PC-3 (cell line): ENCODE results near the gene MYLK. TPM values are rescaled to one million over a fixed set of nuclear protein-coding genes. Genes with fewer than 3 reads are reported as not detected.

Experiments used
- ATAC-seq: fragments of 200-7000 bp; cut with Tn5 transposase; 2 replicates; pipeline ENCODE4 v1.9.1; 2020; ENCODE audit warnings: mild to moderate bottlenecking, moderate library complexity
- BruUV-seq: library from RNA; stranded (reverse); fragments of 400-500 nt; replicated peaks from 2 replicates; lab custom pipeline; 2021; lab: Mats Ljungman, UMichigan
- CTCF ChIA-PET: fragments of 300-600 bp; sonication (Branson Sonifier 250); formaldehyde crosslinking; loops from one replicate; lab custom pipeline; 2022; ENCODE audit warnings: antibody characterized with exemption; lab: Charles Lee
- POLR2A ChIA-PET: fragments of 300-600 bp; sonication (Branson Sonifier 250); formaldehyde crosslinking; loops from one replicate; lab custom pipeline; 2022; ENCODE audit warnings: antibody characterized with exemption; ENCODE audit not compliant: unreplicated experiment; lab: Charles Lee
- DNase-seq: peaks from one replicate; pipeline ENCODE4 v3.0.0-alpha.2; 2015
- H2AFZ ChIP-seq: fragments of 300-600 bp; sonication (generic); 2 replicates; pipeline ENCODE4 v1.6.0; 2016; ENCODE audit warnings: antibody characterized with exemption, low read length
- H3F3A ChIP-seq: fragments of 300-600 bp; sonication (generic); one replicate; pipeline ENCODE4 v1.6.0; 2017; ENCODE audit warnings: antibody characterized with exemption, low read length, control low read depth, mild to moderate bottlenecking; ENCODE audit not compliant: unreplicated experiment
- H3K27ac ChIP-seq: fragments of 300-600 bp; sonication (generic); 2 replicates; pipeline ENCODE4 v1.5.1; 2016; ENCODE audit warnings: mild to moderate bottlenecking, low read length
- H3K27me3 ChIP-seq: fragments of 300-600 bp; sonication (generic); 2 replicates; pipeline ENCODE4 v1.6.1; 2016; ENCODE audit warnings: low read length, mixed read lengths
- H3K36me3 ChIP-seq: fragments of 300-600 bp; sonication (generic); 2 replicates; pipeline ENCODE4 v1.6.1; 2016; ENCODE audit warnings: low read depth, mixed run types, low read length, mixed read lengths
- H3K4me1 ChIP-seq: fragments of 300-600 bp; sonication (generic); 2 replicates; pipeline ENCODE4 v1.5.1; 2016; ENCODE audit warnings: low read length; ENCODE audit not compliant: insufficient read depth
- H3K4me2 ChIP-seq: fragments of 300-600 bp; sonication (generic); 2 replicates; pipeline ENCODE4 v1.6.0; 2016; ENCODE audit warnings: low read length
- H3K4me3 ChIP-seq: fragments of 300-600 bp; sonication (generic); 2 replicates; pipeline ENCODE4 v1.5.1; 2016; ENCODE audit warnings: mild to moderate bottlenecking, low read length, mixed read lengths
- H3K79me2 ChIP-seq: fragments of 300-600 bp; sonication (generic); 2 replicates; pipeline ENCODE4 v1.6.1; 2017; ENCODE audit warnings: low read length, mixed read lengths
- H3K9ac ChIP-seq: fragments of 300-600 bp; sonication (generic); 2 replicates; pipeline ENCODE4 v1.6.0; 2016; ENCODE audit warnings: mild to moderate bottlenecking, low read length
- H3K9me2 ChIP-seq: fragments of 300-600 bp; sonication (generic); replicated peaks from 2 replicates; pipeline ENCODE4 v1.6.1; 2016; ENCODE audit warnings: mixed run types, low read length, mixed read lengths
- H3K9me3 ChIP-seq: fragments of 300-600 bp; sonication (generic); 2 replicates; pipeline ENCODE4 v1.6.1; 2016; ENCODE audit warnings: low read length, mixed read lengths
- H4K20me1 ChIP-seq: fragments of 300-600 bp; sonication (generic); 2 replicates; pipeline ENCODE4 v1.6.1; 2016; ENCODE audit warnings: low read length, mixed read lengths
- EZH2 ChIP-seq: fragments of 300-600 bp; sonication (generic); IDR thresholded peaks from one replicate; pipeline ENCODE4 v1.6.1; 2017; ENCODE audit warnings: antibody characterized with exemption, mild to moderate bottlenecking, low read length; ENCODE audit not compliant: unreplicated experiment
- EZH2phosphoT487 ChIP-seq: fragments of 300-600 bp; sonication (generic); IDR thresholded peaks from 2 replicates; pipeline ENCODE4 v1.6.1; 2018; ENCODE audit warnings: mild to moderate bottlenecking, antibody characterized with exemption, low read length, borderline replicate concordance
- intact Hi-C: fragments of 100-400 bp; cut with micrococcal nuclease; formaldehyde crosslinking; loops from 2 replicates; pipeline ENCODE4 v1.9.0; 2023
- total RNA-seq: library from RNA; depleted of rRNA; stranded (reverse); fragments of >200 nt; gene quantifications from 2 replicates; pipeline ENCODE4 v1.2.3, GENCODE V29; 2014
- TF ChIP-seq, protein P1 (sequence below): fragments of 300-600 bp; sonication (generic); conservative IDR thresholded peaks from 2 replicates; pipeline ENCODE4 v1.5.1; 2017; ENCODE audit warnings: antibody characterized with exemption, low read depth, mild to moderate bottlenecking, low read length

Gene MYLK
- total RNA-seq, 1 experiment from 2014 or later = 6.9 TPM

DNA sequence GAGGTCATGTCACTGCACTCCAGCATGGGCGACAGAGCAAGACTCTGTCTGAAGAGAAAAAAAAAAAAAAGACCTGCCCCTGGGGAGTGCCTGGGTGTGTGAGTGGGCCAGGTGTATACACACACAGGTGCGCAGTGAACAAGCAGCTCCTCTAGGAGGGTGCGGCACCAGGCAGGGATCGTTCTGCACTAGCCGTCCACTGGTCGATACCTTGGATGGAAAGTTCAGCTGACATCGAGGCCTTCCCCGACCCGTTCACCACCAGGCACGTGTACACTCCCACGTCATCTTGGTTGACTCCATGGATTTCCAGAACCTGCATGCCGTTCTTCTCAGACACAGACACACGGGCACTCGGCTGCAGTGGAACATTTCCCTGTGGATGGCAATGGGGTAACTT, 147.0 kb downstream of the MYLK start:
- Histone ChIP-seq H3K4me1 (peaks cover 58% of the 10 kb centered on the region), H2AFZ (no peak overlapping the region), H3K4me2 (no peak overlapping the region), H3K79me2 (no peaks in the 10 kb centered on the region), H3K36me3 (no peaks in the 10 kb centered on the region), H4K20me1 (no peaks in the 10 kb centered on the region), H3K9me3 (no peaks in the 10 kb centered on the region), H3K27me3 (no peaks in the 10 kb centered on the region), H3K9ac (no peak overlapping the region), H3F3A (no peaks in the 10 kb centered on the region), H3K27ac (no peak overlapping the region), H3K9me2 (no peaks in the 10 kb centered on the region), H3K4me3 (no peak overlapping the region)
- ATAC-seq (no peak), DNase-seq (no peak)
- ChIA-PET CTCF (no interaction called here), POLR2A (no interaction called here)
- TF ChIP-seq, protein P1, sequence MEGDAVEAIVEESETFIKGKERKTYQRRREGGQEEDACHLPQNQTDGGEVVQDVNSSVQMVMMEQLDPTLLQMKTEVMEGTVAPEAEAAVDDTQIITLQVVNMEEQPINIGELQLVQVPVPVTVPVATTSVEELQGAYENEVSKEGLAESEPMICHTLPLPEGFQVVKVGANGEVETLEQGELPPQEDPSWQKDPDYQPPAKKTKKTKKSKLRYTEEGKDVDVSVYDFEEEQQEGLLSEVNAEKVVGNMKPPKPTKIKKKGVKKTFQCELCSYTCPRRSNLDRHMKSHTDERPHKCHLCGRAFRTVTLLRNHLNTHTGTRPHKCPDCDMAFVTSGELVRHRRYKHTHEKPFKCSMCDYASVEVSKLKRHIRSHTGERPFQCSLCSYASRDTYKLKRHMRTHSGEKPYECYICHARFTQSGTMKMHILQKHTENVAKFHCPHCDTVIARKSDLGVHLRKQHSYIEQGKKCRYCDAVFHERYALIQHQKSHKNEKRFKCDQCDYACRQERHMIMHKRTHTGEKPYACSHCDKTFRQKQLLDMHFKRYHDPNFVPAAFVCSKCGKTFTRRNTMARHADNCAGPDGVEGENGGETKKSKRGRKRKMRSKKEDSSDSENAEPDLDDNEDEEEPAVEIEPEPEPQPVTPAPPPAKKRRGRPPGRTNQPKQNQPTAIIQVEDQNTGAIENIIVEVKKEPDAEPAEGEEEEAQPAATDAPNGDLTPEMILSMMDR = no peak
- TF ChIP-seq EZH2 = no peak
- no peak for TF ChIP-seq EZH2phosphoT487
- intact Hi-C loops = no loop called here
- BruUV-seq = no TSS peak

DNA sequence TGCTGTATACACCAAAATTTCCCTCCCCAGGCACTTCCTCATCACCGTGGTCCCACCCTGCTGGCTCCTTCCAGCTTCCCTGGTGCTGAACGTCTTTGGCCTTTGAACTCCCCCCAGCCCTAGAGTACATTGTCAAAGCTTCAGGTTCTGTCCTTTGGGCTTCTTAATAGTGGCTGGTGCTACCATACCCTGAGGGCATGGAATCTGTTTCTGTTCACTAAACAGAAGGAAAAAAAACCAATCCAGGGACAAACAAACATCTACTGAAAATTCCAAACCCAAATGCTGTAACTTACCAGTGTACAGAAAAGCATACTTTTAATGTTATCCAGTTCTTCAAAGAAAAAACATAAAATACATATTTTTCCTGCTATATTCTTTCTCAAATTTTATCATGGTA, 148.7 kb downstream of the MYLK start:
- no peak for TF ChIP-seq EZH2
- TF ChIP-seq, protein P1 = no peak
- TF ChIP-seq EZH2phosphoT487 = no peak
- no peak for ATAC-seq

DNA sequence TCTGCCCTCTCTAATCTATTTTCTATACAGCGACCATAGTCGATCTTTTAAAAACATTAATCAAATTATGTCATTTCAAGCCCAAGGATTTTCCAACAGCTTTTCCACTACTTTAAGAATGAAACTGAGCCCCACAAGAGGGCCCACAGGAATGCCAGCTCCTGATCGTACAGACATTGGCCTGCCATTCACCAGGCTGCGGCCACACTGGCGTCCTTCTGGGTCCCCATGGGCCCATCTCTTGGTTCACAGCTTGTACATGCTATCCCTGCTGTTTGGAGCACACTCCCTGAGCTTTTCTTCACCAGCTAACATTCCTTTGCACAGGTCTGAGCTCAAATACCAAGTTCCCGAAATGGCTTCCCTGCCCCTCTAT, 149.6 kb downstream of the MYLK start:
- H3K9me3 ChIP-seq = no peaks in the 10 kb centered on the region
- H3K27ac ChIP-seq = peak overlapping the region; percentile 92
- no peak overlapping the region for H3K4me3 ChIP-seq
- peak overlapping the region; percentile 72 for H3K4me2 ChIP-seq
- H3K9me2 ChIP-seq = no peaks in the 10 kb centered on the region
- no peaks in the 10 kb centered on the region for H3K27me3 ChIP-seq
- ATAC-seq (no peak), DNase-seq (no peak)
- no peaks in the 10 kb centered on the region for H3K79me2 ChIP-seq
- peak overlapping the region; percentile 69 for H3K9ac ChIP-seq
- peaks cover 55% of the 10 kb centered on the region for H3K4me1 ChIP-seq
- no TSS peak for BruUV-seq
- H4K20me1 ChIP-seq = no peaks in the 10 kb centered on the region
- peak overlapping the region; percentile 56 for H2AFZ ChIP-seq
- intact Hi-C loops = loop anchor here (2.0 to 5.0 kb wide), 6 partner anchors 16 to 248 kb away; partner anchors contain the start of genes CCDC14 and MYLK
- no peaks in the 10 kb centered on the region for H3K36me3 ChIP-seq
- H3F3A ChIP-seq = no peaks in the 10 kb centered on the region
- CTCF ChIA-PET = no interaction called here
- POLR2A ChIA-PET = interaction anchor here (0.5 kb wide), 1 partner anchor 208 kb away, joined by 6 read pairs; no protein-coding TSS in a partner anchor
- no peak for TF ChIP-seq EZH2phosphoT487
- no peak for TF ChIP-seq EZH2
- TF ChIP-seq, protein P1 = no peak

More for the DNA sequence above, 148.7 kb downstream of the MYLK start:
- H4K20me1 ChIP-seq = no peaks in the 10 kb centered on the region
- intact Hi-C loops = loop anchor here (2.0 kb wide), 1 partner anchor 15 kb away; no protein-coding TSS in a partner anchor
- no peak overlapping the region for H2AFZ ChIP-seq
- no peaks in the 10 kb centered on the region for H3K36me3 ChIP-seq
- peaks cover 65% of the 10 kb centered on the region for H3K4me1 ChIP-seq
- no peak overlapping the region for H3K4me2 ChIP-seq
- DNase-seq = no peak
- ChIA-PET POLR2A (no interaction called here), CTCF (no interaction called here)
- no peaks in the 10 kb centered on the region for H3K9me2 ChIP-seq
- no peaks in the 10 kb centered on the region for H3K27me3 ChIP-seq
- no peaks in the 10 kb centered on the region for H3K9me3 ChIP-seq
- H3K9ac ChIP-seq = no peak overlapping the region
- H3K27ac ChIP-seq = no peak overlapping the region
- no peak overlapping the region for H3K4me3 ChIP-seq
- H3F3A ChIP-seq = no peaks in the 10 kb centered on the region
- no peaks in the 10 kb centered on the region for H3K79me2 ChIP-seq
- no TSS peak for BruUV-seq
